Medulla oblongata (tissue), 1 donor: ENCODE data around the gene PTPRN2.
"Not testable (repeated sequence)": the region's sequence is repeated elsewhere in the genome, so short reads cannot be mapped to it uniquely, and the experiment has no call there.

Source experiments
- DNase-seq: peaks from one replicate; pipeline ENCODE4 v3.0.0-alpha.2; 2015; ENCODE audit errors: extremely low spot score

The PTPRN2 gene

GRCh38 chr7:158443688-158444483, 143.7 kb downstream of the PTPRN2 start:
- no peak for DNase-seq

GRCh38 chr7:158443014-158443687, 144.5 kb downstream of the PTPRN2 start:
- no peak for DNase-seq

GRCh38 chr7:158442260-158442659, 145.4 kb downstream of the PTPRN2 start:
- DNase-seq, result no peak

- no peak for DNase-seq
Observed at GRCh38 chr7:158439035-158439434, 148.6 kb downstream of the PTPRN2 start.

- DNase-seq, result no peak
Observed at GRCh38 chr7:158432369-158433341, 155.0 kb downstream of the PTPRN2 start.

- DNase-seq, result no peak
Observed at GRCh38 chr7:158431941-158432347, 155.7 kb downstream of the PTPRN2 start.

GRCh38 chr7:158431055-158431940, 156.3 kb downstream of the PTPRN2 start:
- DNase-seq, result no peak

- DNase-seq, result no peak
Observed at GRCh38 chr7:158430308-158431034, 157.2 kb downstream of the PTPRN2 start.

- DNase-seq, result no peak
Observed at GRCh38 chr7:158428837-158429753, 158.5 kb downstream of the PTPRN2 start.

GRCh38 chr7:158428131-158428836, 159.3 kb downstream of the PTPRN2 start:
- no peak for DNase-seq

GRCh38 chr7:158425676-158426075, 161.9 kb downstream of the PTPRN2 start:
- not testable (repeated sequence) for DNase-seq

- no peak for DNase-seq
Observed at GRCh38 chr7:158424531-158424930, 163.1 kb downstream of the PTPRN2 start.

- no peak for DNase-seq
Observed at GRCh38 chr7:158424011-158424410, 163.6 kb downstream of the PTPRN2 start.

GRCh38 chr7:158422887-158423560, 164.6 kb downstream of the PTPRN2 start:
- no peak for DNase-seq

GRCh38 chr7:158422196-158422886, 165.3 kb downstream of the PTPRN2 start:
- no peak for DNase-seq

- no peak for DNase-seq
Observed at GRCh38 chr7:158421361-158421760, 166.3 kb downstream of the PTPRN2 start.

GRCh38 chr7:158420591-158421340, 166.9 kb downstream of the PTPRN2 start:
- DNase-seq, result no peak
